Large intestine (tissue), 3 donors: Measurements from ENCODE around the gene GALNT12. TPM values are rescaled to one million over a fixed set of nuclear protein-coding genes. Genes with fewer than 3 reads are reported as not detected.

Source experiments
- DNase-seq, 2 donors: peaks; one replicate each; pipeline versions ENCODE4 v3.0.0 to v3.0.0-alpha.2; 2013
- H3K27ac ChIP-seq: one replicate; pipeline ENCODE4 v1.5.1; 2013; ENCODE audit warnings: low read length
- H3K27me3 ChIP-seq: 2 replicates; pipeline ENCODE4 v1.6.1; 2013; ENCODE audit warnings: low read length; ENCODE audit not compliant: control insufficient read depth, insufficient read depth
- H3K36me3 ChIP-seq: 2 replicates; pipeline ENCODE4 v1.6.1; 2013; ENCODE audit warnings: low read length; ENCODE audit not compliant: control insufficient read depth, insufficient read depth
- H3K4me1 ChIP-seq: one replicate; pipeline ENCODE4 v1.6.1; 2013; ENCODE audit warnings: low read length; ENCODE audit not compliant: control insufficient read depth, insufficient read depth
- H3K4me3 ChIP-seq: one replicate; pipeline ENCODE4 v1.5.1; 2013; ENCODE audit warnings: low read length
- H3K9me3 ChIP-seq: one replicate; pipeline ENCODE4 v1.6.1; 2013; ENCODE audit warnings: mild to moderate bottlenecking, low read depth, low read length, moderate library complexity; ENCODE audit not compliant: control insufficient read depth
- WGBS: methylation state at CpG from one replicate; pipeline ENCODE4 v1.1.5; 2013; ENCODE audit warnings: low lambda C conversion rate; ENCODE audit not compliant: insufficient coverage; 5-methylcytosine and 5-hydroxymethylcytosine counted together
- polyA plus RNA-seq: library from polyadenylated mRNA; unstranded; fragments of 120-200 nt; gene quantifications from one replicate; pipeline ENCODE4 v1.2.1, GENCODE V29; 2013

Gene GALNT12
- polyA plus RNA-seq, 1 donor, result 45.6 TPM

DNA sequence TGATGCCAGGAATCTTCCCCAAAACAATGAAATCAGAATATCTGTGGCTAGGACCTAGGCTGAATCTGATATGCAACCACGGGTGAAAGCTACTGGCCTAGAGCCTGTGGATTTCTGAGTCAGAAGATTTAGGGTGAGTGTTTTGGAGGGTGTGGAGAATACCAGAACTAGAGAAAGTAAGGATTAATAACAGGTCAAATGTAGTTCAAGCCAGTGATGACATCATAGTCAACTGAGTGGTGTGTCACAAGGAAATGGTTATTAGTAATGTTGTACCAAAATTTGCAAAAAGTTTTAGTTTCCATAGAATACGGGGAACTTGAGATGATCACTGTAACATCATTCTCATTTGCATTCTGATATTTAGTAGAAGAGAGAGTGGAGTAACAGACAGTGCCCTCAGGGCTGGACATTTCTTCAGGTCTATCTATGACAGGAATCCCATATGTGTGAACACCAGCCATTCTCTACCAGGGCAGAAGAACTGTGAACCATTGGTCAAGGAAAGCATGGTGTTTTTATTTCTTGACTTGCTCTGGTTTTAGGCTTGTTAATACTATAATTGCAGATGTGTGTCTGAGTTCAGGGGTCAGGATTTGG, 3.7 kb downstream of the GALNT12 start:
- Histone ChIP-seq H3K36me3 (no peaks in the 10 kb centered on the region), H3K4me3 (no peak overlapping the region), H3K4me1 (peaks cover 32% of the 10 kb centered on the region), H3K9me3 (no peaks in the 10 kb centered on the region), H3K27me3 (peaks cover 2% of the 10 kb centered on the region), H3K27ac (no peak overlapping the region)
- WGBS, result 86% methylated on average over 1 of the region's 2 CpGs
- DNase-seq, result no peak

DNA sequence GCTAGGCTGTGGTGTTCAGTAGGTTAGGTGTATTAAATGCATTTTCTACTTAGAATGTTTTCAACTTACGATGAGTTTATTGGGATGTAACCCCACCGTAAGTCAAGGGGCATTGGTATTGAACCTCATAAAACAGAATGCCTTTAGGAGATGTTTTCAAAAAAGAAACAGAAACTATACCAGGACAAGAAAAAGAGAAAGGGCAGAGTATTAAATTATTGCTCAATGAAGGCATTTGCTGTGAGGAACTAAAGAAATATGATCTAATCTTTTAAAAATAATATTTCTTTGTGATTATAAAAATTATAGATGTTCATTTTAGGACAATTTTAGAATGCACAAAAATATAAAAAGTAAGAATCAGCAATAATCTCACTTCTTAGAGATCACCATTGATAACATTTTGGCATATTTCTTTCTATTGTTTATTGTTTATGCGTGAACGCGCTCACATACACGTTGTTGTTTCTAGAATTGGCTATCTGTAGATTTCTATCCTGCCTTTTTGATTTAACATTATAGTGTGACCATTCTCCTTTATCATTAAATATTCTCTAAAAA, 8.0 kb downstream of the GALNT12 start:
- Histone ChIP-seq H3K4me3 (no peak overlapping the region), H3K27me3 (no peaks in the 10 kb centered on the region), H3K4me1 (peaks cover 2% of the 10 kb centered on the region), H3K9me3 (no peaks in the 10 kb centered on the region), H3K27ac (no peak overlapping the region), H3K36me3 (no peaks in the 10 kb centered on the region)
- no peak for DNase-seq
- 82% methylated on average over 5 of the region's 6 CpGs for WGBS

DNA sequence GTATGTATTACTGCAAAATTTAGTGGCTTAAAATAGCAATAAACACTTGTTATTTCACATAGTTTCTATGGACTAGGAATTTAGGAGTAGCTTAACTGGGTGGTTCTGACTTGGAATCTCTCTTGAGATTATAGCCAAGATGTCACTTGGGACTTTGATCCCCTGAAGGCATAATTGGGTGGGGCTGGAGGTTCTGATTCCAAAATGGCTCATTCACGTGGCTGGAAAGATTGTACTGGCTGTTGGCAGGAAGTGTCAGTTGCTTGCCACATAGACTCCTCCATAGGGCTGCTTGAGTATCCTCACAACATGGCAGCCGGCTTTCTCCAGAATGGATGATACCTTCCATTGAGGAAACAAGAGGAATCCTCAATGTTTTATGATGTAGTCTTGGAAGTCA, 11.3 kb downstream of the GALNT12 start:
- Histone ChIP-seq H3K27ac (no peak overlapping the region), H3K4me1 (no peaks in the 10 kb centered on the region), H3K9me3 (no peaks in the 10 kb centered on the region), H3K27me3 (no peaks in the 10 kb centered on the region), H3K4me3 (no peak overlapping the region), H3K36me3 (peaks cover 2% of the 10 kb centered on the region)
- no CpG with 5 or more reads among the region's 2 CpGs for WGBS
- peak in 1 of 2 donors; percentile 21 for DNase-seq

DNA sequence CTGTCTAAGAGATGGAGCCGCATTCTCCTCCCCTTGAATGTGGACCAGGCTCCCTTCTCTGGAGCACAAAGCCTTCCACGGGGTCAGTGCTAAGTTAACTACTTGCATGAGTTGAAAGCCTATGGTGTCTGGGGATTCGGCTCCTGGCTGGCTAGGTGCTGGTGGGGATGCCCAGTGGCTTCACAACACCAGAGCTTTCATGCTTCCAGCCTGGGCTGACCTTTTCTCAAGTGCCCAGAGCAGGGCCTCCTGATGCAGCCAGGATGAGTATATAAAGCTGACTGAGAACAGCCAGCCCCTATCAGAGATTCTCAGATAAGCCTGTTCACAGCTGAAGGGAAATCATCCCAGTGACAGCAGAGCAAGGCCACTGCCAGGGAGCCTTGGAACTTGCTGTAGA, 11.8 kb downstream of the GALNT12 start:
- WGBS, result no CpG with 5 or more reads among the region's 3 CpGs
- no peak overlapping the region for H3K4me3 ChIP-seq
- H3K4me1 ChIP-seq, result no peaks in the 10 kb centered on the region
- H3K27ac ChIP-seq, result no peak overlapping the region
- no peak for DNase-seq
- peaks cover 2% of the 10 kb centered on the region for H3K36me3 ChIP-seq
- no peaks in the 10 kb centered on the region for H3K27me3 ChIP-seq
- H3K9me3 ChIP-seq, result no peaks in the 10 kb centered on the region

DNA sequence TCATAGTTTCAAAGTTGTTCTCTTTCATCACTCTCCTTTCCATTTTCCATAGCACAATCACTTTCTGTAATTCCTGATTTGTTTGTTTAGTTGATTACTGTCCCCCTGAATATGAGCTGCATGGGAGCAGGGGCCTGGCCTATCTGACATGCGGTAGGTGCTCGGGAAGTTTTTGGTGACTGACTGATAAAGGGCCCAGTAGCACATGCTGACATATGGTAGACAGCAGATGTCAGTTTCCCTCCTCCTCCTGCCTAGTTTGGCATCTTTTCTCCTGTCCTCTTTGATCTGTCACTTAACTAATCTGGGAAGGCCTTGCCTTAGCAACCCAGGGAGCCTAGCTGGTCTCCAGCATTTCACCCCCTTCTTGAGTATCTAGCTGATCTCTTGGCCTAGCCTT, 14.4 kb downstream of the GALNT12 start:
- DNase-seq, result no peak
- peaks cover 7% of the 10 kb centered on the region for H3K36me3 ChIP-seq
- H3K4me1 ChIP-seq, result no peaks in the 10 kb centered on the region
- no peak overlapping the region for H3K27ac ChIP-seq
- peaks cover 3% of the 10 kb centered on the region for H3K9me3 ChIP-seq
- no CpG with 5 or more reads among the region's 2 CpGs for WGBS
- H3K27me3 ChIP-seq, result no peaks in the 10 kb centered on the region
- H3K4me3 ChIP-seq, result no peak overlapping the region

DNA sequence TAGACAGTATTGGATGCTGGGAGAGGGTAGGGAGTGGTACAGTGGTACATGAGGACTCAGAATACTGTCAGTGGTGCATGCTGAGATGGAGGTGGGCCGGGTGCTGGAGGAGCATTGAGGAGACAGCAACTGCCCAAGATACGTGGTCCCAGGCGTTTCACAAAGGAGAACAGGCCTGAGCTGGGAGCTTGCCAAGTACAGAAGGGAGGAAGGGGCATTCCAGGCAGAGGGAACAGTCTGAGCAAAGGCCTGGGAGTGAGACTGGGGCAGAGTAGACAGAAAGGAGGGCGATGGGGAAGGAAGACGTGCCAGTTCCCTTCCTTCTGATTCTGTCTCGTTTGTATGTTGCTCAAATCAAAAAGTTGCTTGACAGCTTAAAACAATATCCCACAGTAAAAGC, 15.2 kb downstream of the GALNT12 start:
- no peak for DNase-seq
- 80% methylated on average over 2 of the region's 6 CpGs for WGBS
- peaks cover 3% of the 10 kb centered on the region for H3K9me3 ChIP-seq
- H3K36me3 ChIP-seq, result peaks cover 8% of the 10 kb centered on the region
- H3K27ac ChIP-seq, result no peak overlapping the region
- no peaks in the 10 kb centered on the region for H3K27me3 ChIP-seq
- no peaks in the 10 kb centered on the region for H3K4me1 ChIP-seq
- no peak overlapping the region for H3K4me3 ChIP-seq

DNA sequence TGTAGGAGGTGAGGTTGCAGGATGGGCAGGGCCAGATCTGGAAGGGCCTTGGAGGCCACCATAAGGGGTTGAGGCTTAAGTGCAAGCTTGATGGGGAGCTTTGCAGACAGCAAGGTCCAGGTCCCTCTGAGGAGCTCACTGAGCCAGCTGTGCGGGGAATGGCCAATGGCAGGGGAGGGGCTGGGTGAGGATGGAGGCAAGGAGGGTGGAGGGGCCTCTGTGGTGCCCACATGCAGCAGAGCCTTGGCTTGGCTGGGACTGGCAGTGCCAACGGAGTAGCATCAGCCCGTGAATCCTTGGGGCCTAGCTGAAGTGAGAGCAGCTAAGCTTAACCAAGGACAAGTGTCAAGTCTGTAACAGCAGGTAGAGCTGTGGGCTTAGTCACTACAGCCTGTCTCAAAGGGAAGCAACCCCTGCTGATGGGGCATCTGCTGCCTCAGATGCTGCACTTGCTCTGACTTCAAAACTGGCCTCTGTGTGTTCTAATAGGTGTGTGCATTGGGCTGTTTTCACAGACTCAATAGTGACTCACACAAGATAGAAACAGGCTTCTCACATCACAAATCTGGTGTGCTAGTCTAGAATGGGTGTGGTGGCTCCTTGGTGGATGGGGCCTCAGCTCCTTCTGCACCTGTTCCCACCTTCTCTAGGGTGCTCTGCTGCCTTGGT, 16.3 kb downstream of the GALNT12 start:
- Histone ChIP-seq H3K36me3 (peaks cover 13% of the 10 kb centered on the region), H3K27me3 (no peaks in the 10 kb centered on the region), H3K9me3 (peaks cover 3% of the 10 kb centered on the region), H3K27ac (no peak overlapping the region), H3K4me3 (no peak overlapping the region), H3K4me1 (no peaks in the 10 kb centered on the region)
- no CpG with 5 or more reads among the region's 3 CpGs for WGBS
- DNase-seq, result no peak

DNA sequence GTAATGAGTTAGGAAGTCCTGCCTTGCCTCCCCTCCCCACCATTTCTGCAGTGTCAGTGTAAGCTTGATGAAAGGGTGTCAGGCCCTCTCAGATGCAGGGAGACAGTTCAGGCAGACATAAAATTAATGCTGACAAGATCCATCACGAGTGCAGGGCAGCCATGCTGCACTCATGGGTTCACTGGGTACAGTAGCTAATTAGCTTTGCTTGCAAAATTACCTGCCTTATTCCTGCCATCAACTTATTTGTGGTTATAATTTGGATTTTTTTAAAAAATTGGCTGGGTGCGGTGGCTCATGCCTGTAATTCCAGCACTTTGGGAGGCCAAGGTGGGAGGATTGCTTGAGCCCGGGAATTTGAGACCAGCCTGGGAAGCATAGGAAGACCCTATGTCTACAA, 17.9 kb downstream of the GALNT12 start:
- 80% methylated on average over 1 of the region's 3 CpGs for WGBS

DNA sequence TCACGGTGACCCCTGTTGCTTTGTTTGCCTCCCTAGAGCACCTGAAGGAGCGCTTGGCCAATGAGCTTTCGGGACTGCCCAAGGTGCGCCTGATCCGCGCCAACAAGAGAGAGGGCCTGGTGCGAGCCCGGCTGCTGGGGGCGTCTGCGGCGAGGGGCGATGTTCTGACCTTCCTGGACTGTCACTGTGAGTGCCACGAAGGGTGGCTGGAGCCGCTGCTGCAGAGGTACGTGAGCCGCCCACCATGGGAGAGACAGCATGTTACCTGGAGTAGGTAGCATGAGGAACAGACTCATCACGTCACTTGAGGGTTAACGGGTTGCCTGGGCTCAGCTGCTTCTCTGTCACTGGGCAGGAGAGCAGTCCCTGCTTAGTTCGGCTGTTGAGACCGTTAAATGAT, 19.2 kb downstream of the GALNT12 start:
- H3K4me3 ChIP-seq, result no peak overlapping the region
- peaks cover 3% of the 10 kb centered on the region for H3K9me3 ChIP-seq
- no peaks in the 10 kb centered on the region for H3K4me1 ChIP-seq
- WGBS, result no CpG with 5 or more reads among the region's 20 CpGs
- H3K27me3 ChIP-seq, result no peaks in the 10 kb centered on the region
- no peak for DNase-seq
- H3K36me3 ChIP-seq, result peaks cover 17% of the 10 kb centered on the region
- H3K27ac ChIP-seq, result no peak overlapping the region

More for the DNA sequence above, 17.9 kb downstream of the GALNT12 start:
- Histone ChIP-seq H3K27me3 (no peaks in the 10 kb centered on the region), H3K9me3 (peaks cover 3% of the 10 kb centered on the region), H3K36me3 (peaks cover 15% of the 10 kb centered on the region), H3K4me3 (no peak overlapping the region), H3K4me1 (no peaks in the 10 kb centered on the region), H3K27ac (no peak overlapping the region)
- no peak for DNase-seq

DNA sequence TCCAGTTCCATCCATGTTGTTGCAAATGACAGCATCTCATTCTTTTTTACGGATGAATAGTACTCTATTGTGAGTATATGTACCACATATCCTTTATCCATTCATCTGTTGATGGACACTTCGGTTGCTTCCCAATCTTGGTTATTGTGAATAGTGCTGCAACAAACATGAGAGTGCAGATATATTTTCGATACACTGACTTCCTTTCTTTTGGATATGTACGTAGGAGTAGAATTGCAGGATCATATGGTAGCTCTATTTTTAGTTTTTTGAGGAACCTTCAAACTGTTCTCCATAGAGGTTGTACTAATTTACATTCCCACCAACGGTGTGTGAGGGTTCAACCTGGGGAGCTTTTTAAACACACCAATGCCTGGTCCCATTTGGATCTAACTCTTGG, 22.3 kb downstream of the GALNT12 start:
- Histone ChIP-seq H3K36me3 (peaks cover 15% of the 10 kb centered on the region), H3K9me3 (peaks cover 3% of the 10 kb centered on the region), H3K27ac (no peak overlapping the region), H3K27me3 (no peaks in the 10 kb centered on the region), H3K4me3 (no peak overlapping the region), H3K4me1 (no peaks in the 10 kb centered on the region)
- DNase-seq, result no peak
- 80% methylated on average over 1 of the region's 5 CpGs for WGBS

DNA sequence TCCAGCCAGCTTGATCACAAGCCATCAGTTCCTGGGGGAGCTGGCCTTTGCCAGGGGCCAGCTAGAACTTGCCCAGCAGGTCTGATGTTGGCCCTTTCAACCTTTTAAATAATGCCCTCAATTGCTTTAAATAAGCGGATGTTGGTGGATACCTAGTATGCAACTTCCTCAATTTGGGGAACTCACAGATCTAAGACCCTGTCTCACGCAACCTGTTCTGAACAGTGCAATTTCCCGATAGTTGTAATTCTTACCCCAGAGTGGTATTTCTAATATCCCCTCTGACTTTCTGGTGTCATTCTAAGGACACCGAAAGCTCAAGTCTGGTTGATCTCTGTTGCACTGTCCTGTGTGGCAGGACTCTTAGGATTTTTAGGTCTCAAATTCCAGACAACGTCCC, 23.1 kb downstream of the GALNT12 start:
- Histone ChIP-seq H3K4me3 (no peak overlapping the region), H3K27ac (no peak overlapping the region), H3K36me3 (peaks cover 15% of the 10 kb centered on the region), H3K27me3 (no peaks in the 10 kb centered on the region), H3K9me3 (peaks cover 3% of the 10 kb centered on the region), H3K4me1 (no peaks in the 10 kb centered on the region)
- DNase-seq, result no peak
- WGBS, result 100% methylated on average over 1 of the region's 5 CpGs
